GM06990 (cell line): Measurements from ENCODE around the gene GPATCH11.

Experiments
- DNase-seq: peaks from one replicate; pipeline ENCODE4 v3.0.0-alpha.2; 2011; ENCODE audit not compliant: insufficient read length; ENCODE audit errors: extremely low read depth
- H3K27me3 ChIP-seq: replicated peaks from 2 replicates; pipeline ENCODE4 v1.6.0; 2011; ENCODE audit warnings: low read length; ENCODE audit not compliant: control insufficient read depth, insufficient read depth
- H3K36me3 ChIP-seq: 2 replicates; pipeline ENCODE4 v1.5.1; 2011; ENCODE audit warnings: low read length; ENCODE audit not compliant: control insufficient read depth, insufficient read depth
- H3K4me3 ChIP-seq: replicated peaks from 2 replicates; pipeline ENCODE4 v1.5.1; 2011; ENCODE audit warnings: low read depth, mild to moderate bottlenecking, control low read depth, low read length
- TF ChIP-seq, protein P1 (sequence below): IDR thresholded peaks from 2 replicates; pipeline ENCODE4 v1.5.1; 2011; ENCODE audit warnings: low read length, control low read depth, mild to moderate bottlenecking, inconsistent platforms; ENCODE audit not compliant: insufficient read depth, poor library complexity, severe bottlenecking

GPATCH11 gene

DNA sequence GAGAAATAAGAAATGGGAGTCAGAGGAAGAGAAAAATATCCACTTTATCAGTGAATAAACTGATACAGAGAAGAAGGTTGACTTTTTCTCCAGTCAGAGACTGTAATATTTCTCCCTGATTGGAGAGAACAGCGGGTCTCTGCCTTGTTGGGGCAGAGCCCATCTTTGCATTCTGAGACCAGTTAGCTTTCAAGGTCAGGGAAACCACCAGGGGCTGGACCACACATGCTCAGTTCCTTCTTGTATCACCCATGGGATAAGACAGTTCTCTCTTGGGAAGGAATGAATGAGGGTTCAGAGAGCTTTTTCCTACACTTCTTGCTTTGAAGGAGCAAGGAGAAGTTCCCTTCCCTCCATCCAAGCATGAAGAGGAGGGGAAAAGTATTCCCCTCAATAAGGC, 12.2 kb downstream of the GPATCH11 start:
- H3K4me3 ChIP-seq = no peak overlapping the region
- H3K36me3 ChIP-seq = peaks cover 3% of the 10 kb centered on the region
- no peak for DNase-seq
- H3K27me3 ChIP-seq = no peaks in the 10 kb centered on the region
- TF ChIP-seq, protein P1, sequence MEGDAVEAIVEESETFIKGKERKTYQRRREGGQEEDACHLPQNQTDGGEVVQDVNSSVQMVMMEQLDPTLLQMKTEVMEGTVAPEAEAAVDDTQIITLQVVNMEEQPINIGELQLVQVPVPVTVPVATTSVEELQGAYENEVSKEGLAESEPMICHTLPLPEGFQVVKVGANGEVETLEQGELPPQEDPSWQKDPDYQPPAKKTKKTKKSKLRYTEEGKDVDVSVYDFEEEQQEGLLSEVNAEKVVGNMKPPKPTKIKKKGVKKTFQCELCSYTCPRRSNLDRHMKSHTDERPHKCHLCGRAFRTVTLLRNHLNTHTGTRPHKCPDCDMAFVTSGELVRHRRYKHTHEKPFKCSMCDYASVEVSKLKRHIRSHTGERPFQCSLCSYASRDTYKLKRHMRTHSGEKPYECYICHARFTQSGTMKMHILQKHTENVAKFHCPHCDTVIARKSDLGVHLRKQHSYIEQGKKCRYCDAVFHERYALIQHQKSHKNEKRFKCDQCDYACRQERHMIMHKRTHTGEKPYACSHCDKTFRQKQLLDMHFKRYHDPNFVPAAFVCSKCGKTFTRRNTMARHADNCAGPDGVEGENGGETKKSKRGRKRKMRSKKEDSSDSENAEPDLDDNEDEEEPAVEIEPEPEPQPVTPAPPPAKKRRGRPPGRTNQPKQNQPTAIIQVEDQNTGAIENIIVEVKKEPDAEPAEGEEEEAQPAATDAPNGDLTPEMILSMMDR = no peak

DNA sequence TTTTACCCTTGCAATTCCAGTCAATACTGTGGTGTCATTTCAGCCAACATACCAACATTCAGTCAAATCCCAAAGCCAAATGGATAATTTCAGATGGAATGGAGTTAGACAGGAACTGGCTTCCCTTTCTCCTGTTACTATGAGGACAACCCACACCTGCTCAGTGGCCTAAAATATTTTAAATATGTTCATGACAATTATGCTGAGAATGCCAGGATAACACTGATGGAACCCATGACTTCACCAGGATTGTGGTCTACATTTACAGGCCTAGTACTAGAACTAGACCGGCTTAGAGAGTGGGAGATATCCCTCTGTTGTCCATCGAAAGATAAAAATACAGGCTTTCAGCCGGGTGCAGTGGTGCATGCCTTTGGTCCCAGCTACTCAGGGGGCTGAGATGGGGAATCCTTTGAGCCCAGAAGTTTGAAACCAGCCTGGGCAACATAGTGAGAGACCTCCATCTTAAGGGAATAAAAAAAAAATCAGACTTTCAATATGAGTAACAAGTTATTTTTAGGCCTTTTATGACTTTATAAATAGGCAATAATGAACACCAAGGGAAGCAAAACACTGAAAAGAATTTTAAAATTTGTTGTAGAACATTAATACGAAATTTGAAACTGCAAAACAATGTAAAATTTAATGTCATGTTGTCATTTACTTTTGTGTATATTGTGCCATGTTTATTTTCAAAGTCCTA, 14.2 kb downstream of the GPATCH11 start:
- Histone ChIP-seq H3K27me3 (no peaks in the 10 kb centered on the region), H3K36me3 (peaks cover 3% of the 10 kb centered on the region), H3K4me3 (no peak overlapping the region)
- TF ChIP-seq, protein P1 = no peak
- peak; percentile 22 for DNase-seq

DNA sequence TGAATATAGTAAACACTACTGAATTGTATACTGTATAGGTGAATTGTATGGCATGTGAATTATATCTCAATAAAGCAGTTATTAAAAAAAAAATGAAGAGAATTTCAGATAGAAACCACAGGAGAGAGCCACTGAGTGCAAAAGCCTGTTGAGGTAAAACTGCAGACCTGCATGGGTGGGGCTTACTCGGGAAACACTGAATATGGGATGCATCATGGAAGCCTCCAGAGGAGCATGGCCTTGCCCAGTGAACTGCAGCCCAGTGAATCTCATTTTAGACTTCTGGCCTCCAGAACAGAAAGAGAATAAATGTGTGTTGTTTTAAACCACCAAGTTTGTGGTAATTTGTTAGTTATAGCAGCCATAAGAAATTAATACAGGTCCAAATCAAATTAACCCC, 15.7 kb downstream of the GPATCH11 start:
- DNase-seq = no peak
- no peaks in the 10 kb centered on the region for H3K27me3 ChIP-seq
- peaks cover 4% of the 10 kb centered on the region for H3K36me3 ChIP-seq
- TF ChIP-seq, protein P1 = no peak
- no peak overlapping the region for H3K4me3 ChIP-seq

DNA sequence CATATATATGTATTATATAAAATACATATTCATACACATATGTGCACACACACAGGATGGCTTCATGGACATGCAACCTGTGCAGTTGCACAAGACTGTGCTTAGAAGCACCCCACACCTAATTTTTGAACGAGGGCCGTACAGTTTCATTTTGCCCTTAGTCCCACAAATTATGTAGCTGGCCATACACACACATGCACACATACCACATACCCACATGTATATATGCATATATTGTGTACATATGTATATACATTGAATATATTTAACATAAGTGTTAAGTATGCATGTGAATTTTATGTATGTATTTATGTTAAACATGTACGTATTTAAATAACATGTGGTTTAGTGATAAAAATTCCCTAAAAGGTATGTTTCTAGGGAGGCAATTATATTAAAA, 18.3 kb downstream of the GPATCH11 start:
- no peak for DNase-seq
- no peaks in the 10 kb centered on the region for H3K27me3 ChIP-seq
- TF ChIP-seq, protein P1 = no peak
- H3K36me3 ChIP-seq = peaks cover 6% of the 10 kb centered on the region
- H3K4me3 ChIP-seq = no peak overlapping the region

DNA sequence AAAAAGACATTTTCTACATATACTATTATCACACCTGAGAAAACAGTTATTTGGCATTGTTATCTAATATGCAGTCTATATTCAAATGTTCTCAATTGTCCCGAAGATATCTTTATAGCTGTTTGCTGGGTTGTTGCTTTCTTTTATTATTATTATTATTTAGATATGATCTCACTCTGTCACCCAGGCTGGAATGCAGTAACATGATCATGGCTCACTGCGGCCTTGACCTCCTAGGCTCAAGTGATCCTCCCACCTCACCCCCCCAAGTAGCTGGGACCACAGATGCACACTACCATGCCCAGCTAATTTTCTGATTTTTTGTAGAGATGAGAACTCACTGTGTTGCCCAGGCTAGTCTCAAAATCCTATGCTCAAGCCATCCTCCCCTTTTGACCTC, 19.9 kb downstream of the GPATCH11 start:
- H3K4me3 ChIP-seq = no peak overlapping the region
- no peaks in the 10 kb centered on the region for H3K27me3 ChIP-seq
- H3K36me3 ChIP-seq = peaks cover 11% of the 10 kb centered on the region
- no peak for DNase-seq
- TF ChIP-seq, protein P1 = no peak

DNA sequence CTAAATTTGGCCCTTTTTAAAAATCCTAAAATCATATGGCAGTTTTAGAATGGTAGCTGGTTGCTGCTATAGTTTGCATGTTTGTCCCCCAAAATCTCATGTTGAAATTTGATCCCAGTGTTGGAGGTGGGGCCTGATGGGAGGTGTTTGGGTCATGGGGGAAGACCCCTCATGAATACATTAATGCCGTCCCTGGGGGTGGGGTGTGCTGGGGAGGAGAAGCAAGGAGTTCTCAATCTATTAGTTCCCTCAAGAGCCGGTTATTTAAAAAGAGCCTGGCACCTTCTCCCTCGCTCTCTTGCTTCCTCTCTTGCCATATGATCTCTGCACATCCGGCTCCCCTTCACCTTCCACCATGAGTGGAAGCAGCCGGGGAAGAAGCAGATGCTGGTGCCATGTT, 20.8 kb downstream of the GPATCH11 start:
- Histone ChIP-seq H3K27me3 (no peaks in the 10 kb centered on the region), H3K4me3 (no peak overlapping the region), H3K36me3 (peaks cover 10% of the 10 kb centered on the region)
- TF ChIP-seq, protein P1 = no peak
- DNase-seq = no peak
